Fibroblast of lung (primary cell): ENCODE data around the gene LSMEM2. TPM values are rescaled to one million over a fixed set of nuclear protein-coding genes. Genes with fewer than 3 reads are reported as not detected.
A peak's percentile ranks its signal among the peaks of the same experiment; 100 is the strongest.

Source experiments
- DNase-seq, 2 donors: peaks; one replicate each; pipeline versions ENCODE4 v3.0.0 to v3.0.0-alpha.2; 2010; ENCODE audit warnings: low read depth in 2 of 2
- H2AFZ ChIP-seq: 2 replicates; pipeline ENCODE4 v1.5.1; 2012; ENCODE audit warnings: low read length, control low read depth, inconsistent platforms
- H3K27ac ChIP-seq: 2 replicates; pipeline ENCODE4 v1.5.1; 2011; ENCODE audit warnings: low read length, control low read depth; ENCODE audit not compliant: insufficient read depth
- H3K27me3 ChIP-seq: 2 replicates; pipeline ENCODE4 v1.5.1; 2011; ENCODE audit warnings: mild to moderate bottlenecking, low read length; ENCODE audit not compliant: control insufficient read depth, insufficient read depth
- H3K36me3 ChIP-seq: 2 replicates; pipeline ENCODE4 v1.5.1; 2011; ENCODE audit warnings: low read length; ENCODE audit not compliant: control insufficient read depth, insufficient read depth
- H3K4me1 ChIP-seq: 2 replicates; pipeline ENCODE4 v1.5.1; 2011; ENCODE audit warnings: low read length; ENCODE audit not compliant: control insufficient read depth, insufficient read depth; ENCODE audit errors: extremely low read depth
- H3K4me2 ChIP-seq: 2 replicates; pipeline ENCODE4 v1.5.1; 2011; ENCODE audit warnings: low read length, control low read depth; ENCODE audit not compliant: insufficient read depth; ENCODE audit errors: extremely low read depth
- H3K4me3 ChIP-seq, 4 experiments: fragments of 200-600 bp in 1 of 4; sonication (generic) in 1 of 4; replicated peaks in 1 of 4; 2 replicates each; pipeline ENCODE4 v1.5.1; 2011 to 2016; ENCODE audit warnings: low read length in 4 of 4, low read depth in 3 of 4, mild to moderate bottlenecking in 3 of 4, control low read depth in 2 of 4, inconsistent platforms in 1 of 4, mixed read lengths in 1 of 4; ENCODE audit not compliant: insufficient read depth in 1 of 4; ENCODE audit errors: control extremely low read depth in 1 of 4
- H3K79me2 ChIP-seq: 2 replicates; pipeline ENCODE4 v1.5.1; 2012; ENCODE audit warnings: mild to moderate bottlenecking, low read length, inconsistent platforms; ENCODE audit not compliant: control insufficient read depth, insufficient read depth
- H3K9ac ChIP-seq: 2 replicates; pipeline ENCODE4 v1.5.1; 2011; ENCODE audit warnings: mild to moderate bottlenecking, low read length, control low read depth; ENCODE audit not compliant: insufficient read depth
- H3K9me3 ChIP-seq: 2 replicates; pipeline ENCODE4 v1.5.1; 2012; ENCODE audit warnings: low read depth, low read length; ENCODE audit not compliant: control insufficient read depth, insufficient read depth
- H4K20me1 ChIP-seq: 2 replicates; pipeline ENCODE4 v1.5.1; 2011; ENCODE audit warnings: low read length; ENCODE audit not compliant: control insufficient read depth, insufficient read depth; ENCODE audit errors: extremely low read depth
- EZH2 ChIP-seq: IDR thresholded peaks from 2 replicates; pipeline ENCODE4 v1.5.1; 2012; ENCODE audit warnings: low read length, control low read depth, mild to moderate bottlenecking; ENCODE audit errors: missing control alignments
- polyA plus RNA-seq, 2 donors: library from polyadenylated mRNA; depleted of rRNA in 1 of 2; stranded (reverse) in 1 of 2; unstranded in 1 of 2; fragments of >200 nt; gene quantifications; 2 replicates each; pipeline ENCODE4 v1.2.1, GENCODE V29; 2011 to 2012; ENCODE audit warnings: missing spikeins in 1 of 2
- total RNA-seq: library from RNA; depleted of rRNA; stranded (reverse); fragments of >200 nt; gene quantifications from 2 replicates; pipeline ENCODE4 v1.2.1, GENCODE V29; 2014
- TF ChIP-seq, protein P1 (sequence below), 2 donors: IDR thresholded peaks in 1 of 2; conservative IDR thresholded peaks in 1 of 2; 1 replicate in 1 of 2; 2 replicates in 1 of 2; pipeline ENCODE4 v1.5.1; 2011 to 2012; ENCODE audit warnings: low read length in 2 of 2, control low read depth in 1 of 2, inconsistent platforms in 1 of 2, low read depth in 1 of 2, mild to moderate bottlenecking in 1 of 2

Gene LSMEM2
- total and polyA plus RNA-seq, 2 donors (not counting 1 experiment from before 2014, with no cell fraction given): not detected

GRCh38 chr3:50230794-50231125 is 48.1 kb upstream of the LSMEM2 start:
- H3K36me3 ChIP-seq: no peaks in the 10 kb centered on the region
- no peak overlapping the region for H3K4me3 ChIP-seq
- H3K4me2 ChIP-seq: no peak overlapping the region
- H3K79me2 ChIP-seq: no peaks in the 10 kb centered on the region
- H2AFZ ChIP-seq: no peak overlapping the region
- no peaks in the 10 kb centered on the region for H3K9me3 ChIP-seq
- DNase-seq: peak in 1 of 2 donors; percentile 29
- no peaks in the 10 kb centered on the region for H3K27me3 ChIP-seq
- TF ChIP-seq, protein P1, sequence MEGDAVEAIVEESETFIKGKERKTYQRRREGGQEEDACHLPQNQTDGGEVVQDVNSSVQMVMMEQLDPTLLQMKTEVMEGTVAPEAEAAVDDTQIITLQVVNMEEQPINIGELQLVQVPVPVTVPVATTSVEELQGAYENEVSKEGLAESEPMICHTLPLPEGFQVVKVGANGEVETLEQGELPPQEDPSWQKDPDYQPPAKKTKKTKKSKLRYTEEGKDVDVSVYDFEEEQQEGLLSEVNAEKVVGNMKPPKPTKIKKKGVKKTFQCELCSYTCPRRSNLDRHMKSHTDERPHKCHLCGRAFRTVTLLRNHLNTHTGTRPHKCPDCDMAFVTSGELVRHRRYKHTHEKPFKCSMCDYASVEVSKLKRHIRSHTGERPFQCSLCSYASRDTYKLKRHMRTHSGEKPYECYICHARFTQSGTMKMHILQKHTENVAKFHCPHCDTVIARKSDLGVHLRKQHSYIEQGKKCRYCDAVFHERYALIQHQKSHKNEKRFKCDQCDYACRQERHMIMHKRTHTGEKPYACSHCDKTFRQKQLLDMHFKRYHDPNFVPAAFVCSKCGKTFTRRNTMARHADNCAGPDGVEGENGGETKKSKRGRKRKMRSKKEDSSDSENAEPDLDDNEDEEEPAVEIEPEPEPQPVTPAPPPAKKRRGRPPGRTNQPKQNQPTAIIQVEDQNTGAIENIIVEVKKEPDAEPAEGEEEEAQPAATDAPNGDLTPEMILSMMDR (conservative IDR thresholded peaks at IDR 0.05 in 1 of 2, IDR thresholded peaks at IDR 0.05 in 1 of 2; ENCODE audit: low read depth in 1 of 2, low read length in 2 of 2): no peak
- TF ChIP-seq EZH2: no peak
- H3K27ac ChIP-seq: no peak overlapping the region
- H3K9ac ChIP-seq: no peak overlapping the region
- no peaks in the 10 kb centered on the region for H4K20me1 ChIP-seq
- H3K4me1 ChIP-seq: peaks cover 11% of the 10 kb centered on the region

GRCh38 chr3:50231581-50231980 is 47.3 kb upstream of the LSMEM2 start:
- Histone ChIP-seq H3K27me3 (no peaks in the 10 kb centered on the region), H3K36me3 (no peaks in the 10 kb centered on the region), H4K20me1 (no peaks in the 10 kb centered on the region), H3K79me2 (peaks cover 5% of the 10 kb centered on the region), H3K4me2 (no peak overlapping the region), H2AFZ (no peak overlapping the region), H3K9ac (no peak overlapping the region), H3K4me1 (peaks cover 8% of the 10 kb centered on the region), H3K27ac (no peak overlapping the region), H3K9me3 (no peaks in the 10 kb centered on the region), H3K4me3 (no peak overlapping the region)
- TF ChIP-seq, protein P1 (conservative IDR thresholded peaks at IDR 0.05 in 1 of 2, IDR thresholded peaks at IDR 0.05 in 1 of 2; ENCODE audit: low read depth in 1 of 2, low read length in 2 of 2): no peak
- no peak for TF ChIP-seq EZH2
- DNase-seq: no peak

DNA sequence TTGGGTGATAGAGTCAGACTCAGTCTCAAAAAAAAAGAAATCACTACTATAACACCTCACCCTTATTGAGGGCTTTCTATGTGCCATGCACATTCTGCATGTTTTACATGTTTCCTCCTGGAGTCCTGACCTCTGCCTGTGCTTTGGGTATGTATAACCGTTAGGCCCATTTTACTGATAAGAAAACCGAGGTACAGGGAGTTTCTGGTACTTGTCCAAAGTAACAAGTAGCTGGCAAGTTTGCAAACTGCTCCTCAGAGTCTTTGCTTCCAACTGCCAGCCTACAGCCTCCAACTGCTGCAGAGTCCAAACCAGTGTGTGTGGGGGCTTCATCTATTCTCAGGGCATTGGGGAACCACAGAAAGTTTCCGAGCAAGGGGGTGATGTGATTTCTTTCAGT is 46.6 kb upstream of the LSMEM2 start:
- Histone ChIP-seq H4K20me1 (no peaks in the 10 kb centered on the region), H3K4me2 (no peak overlapping the region), H3K79me2 (peaks cover 13% of the 10 kb centered on the region), H3K4me1 (peaks cover 8% of the 10 kb centered on the region), H2AFZ (no peak overlapping the region), H3K9ac (no peak overlapping the region), H3K9me3 (no peaks in the 10 kb centered on the region), H3K27me3 (no peaks in the 10 kb centered on the region), H3K4me3 (no peak overlapping the region), H3K36me3 (no peaks in the 10 kb centered on the region), H3K27ac (no peak overlapping the region)
- no peak for TF ChIP-seq EZH2
- TF ChIP-seq, protein P1 (conservative IDR thresholded peaks at IDR 0.05 in 1 of 2, IDR thresholded peaks at IDR 0.05 in 1 of 2; ENCODE audit: low read depth in 1 of 2, low read length in 2 of 2): no peak
- no peak for DNase-seq
